Mesendoderm (in vitro differentiated cells): Measurements from ENCODE around the gene EPM2A.

Experiments
- DNase-seq: peaks from one replicate; pipeline ENCODE4 v3.0.0; 2013
- H2AK5ac ChIP-seq: 2 replicates; pipeline ENCODE4 v1.6.1; 2013; ENCODE audit warnings: low read length, inconsistent platforms
- H2BK120ac ChIP-seq: 2 replicates; pipeline ENCODE4 v1.6.1; 2013; ENCODE audit warnings: low read depth, mild to moderate bottlenecking, low read length, moderate library complexity, mixed read lengths
- H2BK15ac ChIP-seq: replicated peaks from 2 replicates; pipeline ENCODE4 v1.6.1; 2013; ENCODE audit warnings: low read depth, mild to moderate bottlenecking, moderate library complexity
- H2BK5ac ChIP-seq: 2 replicates; pipeline ENCODE4 v1.6.1; 2013; ENCODE audit warnings: low read length, inconsistent platforms
- H3K18ac ChIP-seq: 2 replicates; pipeline ENCODE4 v1.6.1; 2013; ENCODE audit warnings: mild to moderate bottlenecking, low read length, mixed read lengths
- H3K23ac ChIP-seq: one replicate; pipeline ENCODE4 v1.6.1; 2013; ENCODE audit warnings: low read length
- H3K27ac ChIP-seq: 2 replicates; pipeline ENCODE4 v1.5.1; 2013; ENCODE audit warnings: low read depth, mild to moderate bottlenecking, inconsistent platforms, low read length, moderate library complexity
- H3K27me3 ChIP-seq: 2 replicates; pipeline ENCODE4 v1.6.1; 2013; ENCODE audit warnings: low read length, control low read depth, mild to moderate bottlenecking, inconsistent platforms; ENCODE audit not compliant: insufficient read depth, poor library complexity
- H3K36me3 ChIP-seq: 2 replicates; pipeline ENCODE4 v1.6.1; 2013; ENCODE audit warnings: low read length, inconsistent platforms; ENCODE audit not compliant: control insufficient read depth, insufficient read depth
- H3K4ac ChIP-seq: one replicate; pipeline ENCODE4 v1.6.1; 2013; ENCODE audit warnings: low read depth, mild to moderate bottlenecking, low read length, moderate library complexity
- H3K4me1 ChIP-seq: 2 replicates; pipeline ENCODE4 v1.6.1; 2013; ENCODE audit warnings: low read depth, low read length, inconsistent platforms; ENCODE audit not compliant: control insufficient read depth
- H3K4me2 ChIP-seq: 2 replicates; pipeline ENCODE4 v1.6.1; 2013; ENCODE audit warnings: low read length
- H3K4me3 ChIP-seq: 2 replicates; pipeline ENCODE4 v1.5.1; 2013; ENCODE audit warnings: mild to moderate bottlenecking, low read length
- H3K56ac ChIP-seq: one replicate; pipeline ENCODE4 v1.6.1; 2013; ENCODE audit warnings: low read length
- H3K79me1 ChIP-seq: 2 replicates; pipeline ENCODE4 v1.6.1; 2013; ENCODE audit warnings: low read length, inconsistent platforms
- H3K79me2 ChIP-seq: 2 replicates; pipeline ENCODE4 v1.6.1; 2013; ENCODE audit warnings: mild to moderate bottlenecking, low read length; ENCODE audit not compliant: control insufficient read depth, insufficient read depth
- H3K9ac ChIP-seq: 2 replicates; pipeline ENCODE4 v1.6.1; 2013; ENCODE audit warnings: low read length, inconsistent platforms
- H4K5ac ChIP-seq: one replicate; pipeline ENCODE4 v1.6.1; 2013; ENCODE audit warnings: low read length
- H4K8ac ChIP-seq: one replicate; pipeline ENCODE4 v1.6.1; 2013; ENCODE audit warnings: low read depth, mild to moderate bottlenecking, control low read depth, low read length, moderate library complexity
- WGBS: extraction: QIAGEN DNeasy Blood & Tissue Kit; methylation state at CpG from one replicate; pipeline ENCODE4 v1.1.7; 2013; ENCODE audit warnings: low lambda C conversion rate, missing lambda C conversion rate; ENCODE audit not compliant: insufficient coverage; ENCODE audit errors: extremely low coverage; 5-methylcytosine and 5-hydroxymethylcytosine counted together

EPM2A gene

GRCh38 chr6:145722190-145722589 is 13.1 kb downstream of the EPM2A start:
- Histone ChIP-seq H3K4me1 (no peaks in the 10 kb centered on the region), H3K36me3 (no peaks in the 10 kb centered on the region), H3K9ac (no peak overlapping the region), H3K79me2 (no peaks in the 10 kb centered on the region), H3K4me3 (no peak overlapping the region), H3K4me2 (no peak overlapping the region), H3K27me3 (no peaks in the 10 kb centered on the region), H4K8ac (no peak overlapping the region), H3K56ac (no peak overlapping the region), H3K4ac (no peak overlapping the region), H3K79me1 (no peaks in the 10 kb centered on the region), H2BK5ac (no peak overlapping the region), H3K18ac (no peak overlapping the region), H2AK5ac (no peak overlapping the region), H3K27ac (no peak overlapping the region), H4K5ac (no peak overlapping the region), H3K23ac (no peak overlapping the region), H2BK120ac (no peak overlapping the region), H2BK15ac (no peak overlapping the region)
- 100% methylated on average over 1 of the region's 2 CpGs for WGBS
- DNase-seq: no peak

GRCh38 chr6:145721144-145721543 is 14.2 kb downstream of the EPM2A start:
- WGBS: no CpG with 5 or more reads among the region's 3 CpGs
- DNase-seq: no peak

GRCh38 chr6:145715426-145715825 is 19.9 kb downstream of the EPM2A start:
- Histone ChIP-seq H3K27ac (no peak overlapping the region), H3K79me1 (no peaks in the 10 kb centered on the region), H2BK5ac (no peak overlapping the region), H3K4me2 (no peak overlapping the region), H3K56ac (no peak overlapping the region), H3K4ac (no peak overlapping the region), H4K8ac (no peak overlapping the region), H3K4me3 (no peak overlapping the region), H3K4me1 (no peaks in the 10 kb centered on the region), H3K23ac (no peak overlapping the region), H3K18ac (no peak overlapping the region), H2BK120ac (no peak overlapping the region), H3K9ac (no peak overlapping the region), H2AK5ac (no peak overlapping the region), H2BK15ac (no peak overlapping the region), H3K36me3 (no peaks in the 10 kb centered on the region), H3K27me3 (no peaks in the 10 kb centered on the region), H4K5ac (no peak overlapping the region), H3K79me2 (no peaks in the 10 kb centered on the region)
- DNase-seq: no peak
- WGBS: no CpG with 5 or more reads among the region's 4 CpGs

More at GRCh38 chr6:145721144-145721543, 14.2 kb downstream of the EPM2A start:
- Histone ChIP-seq H3K4me2 (no peak overlapping the region), H2AK5ac (no peak overlapping the region), H4K5ac (no peak overlapping the region), H3K27ac (no peak overlapping the region), H3K56ac (no peak overlapping the region), H3K4ac (no peak overlapping the region), H3K18ac (no peak overlapping the region), H4K8ac (no peak overlapping the region), H2BK5ac (no peak overlapping the region), H2BK15ac (no peak overlapping the region), H3K79me2 (no peaks in the 10 kb centered on the region), H3K79me1 (no peaks in the 10 kb centered on the region), H3K9ac (no peak overlapping the region), H3K23ac (no peak overlapping the region), H3K36me3 (no peaks in the 10 kb centered on the region), H2BK120ac (no peak overlapping the region), H3K27me3 (no peaks in the 10 kb centered on the region), H3K4me1 (no peaks in the 10 kb centered on the region), H3K4me3 (no peak overlapping the region)

GRCh38 chr6:145714731-145715130 is 20.6 kb downstream of the EPM2A start:
- H2AK5ac ChIP-seq: no peak overlapping the region
- no peaks in the 10 kb centered on the region for H3K4me1 ChIP-seq
- no peak for DNase-seq

GRCh38 chr6:145713773-145714172 is 21.5 kb downstream of the EPM2A start:
- no peak overlapping the region for H2BK15ac ChIP-seq
- no peak overlapping the region for H3K27ac ChIP-seq
- no peak for DNase-seq
- H2AK5ac ChIP-seq: no peak overlapping the region
- no peaks in the 10 kb centered on the region for H3K79me1 ChIP-seq
- H3K79me2 ChIP-seq: no peaks in the 10 kb centered on the region
- H3K4me2 ChIP-seq: no peak overlapping the region
- no peak overlapping the region for H3K23ac ChIP-seq
- H2BK5ac ChIP-seq: no peak overlapping the region
- no peaks in the 10 kb centered on the region for H3K36me3 ChIP-seq
- no peaks in the 10 kb centered on the region for H3K4me1 ChIP-seq
- no peak overlapping the region for H3K9ac ChIP-seq
- no peak overlapping the region for H3K4me3 ChIP-seq
- H4K8ac ChIP-seq: no peak overlapping the region
- no peak overlapping the region for H3K56ac ChIP-seq
- H3K4ac ChIP-seq: no peak overlapping the region
- H2BK120ac ChIP-seq: no peak overlapping the region
- H4K5ac ChIP-seq: no peak overlapping the region
- H3K18ac ChIP-seq: no peak overlapping the region
- no CpG with 5 or more reads among the region's 2 CpGs for WGBS
- H3K27me3 ChIP-seq: no peaks in the 10 kb centered on the region

More at GRCh38 chr6:145714731-145715130, 20.6 kb downstream of the EPM2A start:
- H3K56ac ChIP-seq: no peak overlapping the region
- no peak overlapping the region for H3K23ac ChIP-seq
- no peak overlapping the region for H4K8ac ChIP-seq
- H3K36me3 ChIP-seq: no peaks in the 10 kb centered on the region
- no peak overlapping the region for H3K4me3 ChIP-seq
- no peak overlapping the region for H3K18ac ChIP-seq
- no peaks in the 10 kb centered on the region for H3K79me2 ChIP-seq
- no CpG with 5 or more reads among the region's 2 CpGs for WGBS
- H3K4me2 ChIP-seq: no peak overlapping the region
- no peak overlapping the region for H3K4ac ChIP-seq
- no peak overlapping the region for H2BK120ac ChIP-seq
- H4K5ac ChIP-seq: no peak overlapping the region
- H2BK15ac ChIP-seq: no peak overlapping the region
- H3K9ac ChIP-seq: no peak overlapping the region
- no peak overlapping the region for H2BK5ac ChIP-seq
- no peaks in the 10 kb centered on the region for H3K27me3 ChIP-seq
- H3K27ac ChIP-seq: no peak overlapping the region
- no peaks in the 10 kb centered on the region for H3K79me1 ChIP-seq

- H3K27ac ChIP-seq: no peak overlapping the region
- H3K9ac ChIP-seq: no peak overlapping the region
- DNase-seq: peak; percentile 71
- no peak overlapping the region for H3K4ac ChIP-seq
- no peak overlapping the region for H3K18ac ChIP-seq
- H4K5ac ChIP-seq: no peak overlapping the region
- H2BK120ac ChIP-seq: no peak overlapping the region
- no peak overlapping the region for H2BK15ac ChIP-seq
- no peak overlapping the region for H3K4me3 ChIP-seq
- H3K23ac ChIP-seq: no peak overlapping the region
- H3K4me1 ChIP-seq: no peaks in the 10 kb centered on the region
- no peaks in the 10 kb centered on the region for H3K79me2 ChIP-seq
- no peaks in the 10 kb centered on the region for H3K79me1 ChIP-seq
- no peak overlapping the region for H4K8ac ChIP-seq
- no peak overlapping the region for H2BK5ac ChIP-seq
- H3K27me3 ChIP-seq: no peaks in the 10 kb centered on the region
- H2AK5ac ChIP-seq: no peak overlapping the region
- H3K4me2 ChIP-seq: no peak overlapping the region
- no peaks in the 10 kb centered on the region for H3K36me3 ChIP-seq
- no peak overlapping the region for H3K56ac ChIP-seq
Measured at GRCh38 chr6:145711372-145711771, 23.9 kb downstream of the EPM2A start.
